Activated B cell treated with CpG ODN at 0.5 μM for 24 hours (primary cell): Measurements from ENCODE around the gene DNAAF6. TPM values are rescaled to one million over a fixed set of nuclear protein-coding genes. Genes with fewer than 3 reads are reported as not detected.

Experiments used
- ATAC-seq: fragments of 200-7000 bp; cut with Tn5 transposase; one replicate; pipeline ENCODE4 v1.10.0; 2021; ENCODE audit warnings: low read depth, mild to moderate bottlenecking, moderate library complexity
- CTCF ChIA-PET: fragments of 350-600 bp; sonication (Branson Sonifier 250); formaldehyde crosslinking; loops from one replicate; lab custom pipeline; 2021; ENCODE audit warnings: antibody characterized with exemption; lab: Charles Lee
- POLR2A ChIA-PET: fragments of 350-600 bp; sonication (Branson Sonifier 250); formaldehyde crosslinking; loops from one replicate; lab custom pipeline; 2021; ENCODE audit warnings: antibody characterized with exemption; lab: Charles Lee
- DNase-seq: peaks from one replicate; pipeline ENCODE4 v3.0.0; 2022
- H3K27ac Mint-ChIP-seq: one replicate; pipeline ENCODE4 v1.8.0; 2020; ENCODE audit warnings: mixed read lengths
- H3K27me3 Mint-ChIP-seq: one replicate; pipeline ENCODE4 v1.8.0; 2021; ENCODE audit warnings: mixed read lengths
- H3K36me3 Mint-ChIP-seq: one replicate; pipeline ENCODE4 v1.8.0; 2021; ENCODE audit warnings: low read depth, mixed read lengths
- H3K4me1 Mint-ChIP-seq: one replicate; pipeline ENCODE4 v1.8.0; 2021; ENCODE audit warnings: mixed read lengths
- H3K4me3 Mint-ChIP-seq: one replicate; pipeline ENCODE4 v1.8.0; 2020; ENCODE audit warnings: mild to moderate bottlenecking, mixed read lengths
- H3K9me3 Mint-ChIP-seq: one replicate; pipeline ENCODE4 v1.8.0; 2020; ENCODE audit warnings: mixed read lengths
- CTCF ChIP-seq: fragments of 200-600 bp; IDR thresholded peaks from one replicate; pipeline ENCODE4 v1.8.0; 2022; ENCODE audit warnings: antibody characterized with exemption, mild to moderate bottlenecking
- intact Hi-C: fragments of 100-400 bp; cut with micrococcal nuclease; formaldehyde crosslinking; loops from one replicate; pipeline ENCODE4 v1.15.1; 2024
- total RNA-seq: library from RNA; stranded (reverse); gene quantifications from 2 replicates; pipeline ENCODE4 v1.2.3, GENCODE V29; 2022

Gene DNAAF6
- total RNA-seq, 1 donor from 2014 or later: not detected

- peak overlapping the region; percentile 53 for H3K27ac Mint-ChIP-seq
Observed at GRCh38 chrX:107206697-107207065, 270 bp downstream of the DNAAF6 start.

GRCh38 chrX:107207089-107207488 lies 678 bp downstream of the DNAAF6 start:
- Mint-ChIP-seq H3K27ac (no peak overlapping the region), H3K36me3 (no peaks in the 10 kb centered on the region), H3K27me3 (no peaks in the 10 kb centered on the region), H3K4me1 (peaks cover 8% of the 10 kb centered on the region), H3K9me3 (no peaks in the 10 kb centered on the region), H3K4me3 (no peak overlapping the region)
- ChIA-PET POLR2A (no interaction called here), CTCF (no interaction called here)
- TF ChIP-seq CTCF: no peak
- DNase-seq: no peak
- intact Hi-C loops: loop anchor here (2.0 to 5.0 kb wide), 3 partner anchors 88 to 595 kb away; partner anchors contain the start of genes PRPS1, RADX and RBM41
- no peak for ATAC-seq

More at GRCh38 chrX:107206697-107207065, 270 bp downstream of the DNAAF6 start:
- Mint-ChIP-seq H3K36me3 (no peaks in the 10 kb centered on the region), H3K4me1 (peaks cover 8% of the 10 kb centered on the region), H3K9me3 (no peaks in the 10 kb centered on the region), H3K27me3 (no peaks in the 10 kb centered on the region), H3K4me3 (peak overlapping the region; percentile 90)
- no peak for TF ChIP-seq CTCF
- DNase-seq: no peak
- no peak for ATAC-seq
- intact Hi-C loops: loop anchor here (1.0 to 5.0 kb wide), 4 partner anchors 88 to 885 kb away; partner anchors contain the start of genes ATG4A, PRPS1, PSMD10 and RADX
- POLR2A ChIA-PET: interaction anchor here (0.6 kb wide), 1 partner anchor 13 kb away, joined by 3 read pairs; no protein-coding TSS in a partner anchor
- CTCF ChIA-PET: no interaction called here

GRCh38 chrX:107207943-107208342 lies 1.5 kb downstream of the DNAAF6 start:
- ChIA-PET POLR2A (no interaction called here), CTCF (no interaction called here)
- TF ChIP-seq CTCF: no peak
- Mint-ChIP-seq H3K9me3 (no peaks in the 10 kb centered on the region), H3K27me3 (no peaks in the 10 kb centered on the region), H3K27ac (no peak overlapping the region), H3K4me1 (peaks cover 8% of the 10 kb centered on the region), H3K36me3 (no peaks in the 10 kb centered on the region), H3K4me3 (no peak overlapping the region)
- intact Hi-C loops: loop anchor here (2.0 to 5.0 kb wide), 3 partner anchors 89 to 596 kb away; partner anchors contain the start of genes PRPS1, RADX and RBM41
- ATAC-seq (no peak), DNase-seq (no peak)

- TF ChIP-seq CTCF: no peak
- no peaks in the 10 kb centered on the region for H3K9me3 Mint-ChIP-seq
- ATAC-seq: no peak
- intact Hi-C loops: no loop called here
- H3K27ac Mint-ChIP-seq: no peak overlapping the region
- H3K4me1 Mint-ChIP-seq: no peaks in the 10 kb centered on the region
- H3K36me3 Mint-ChIP-seq: no peaks in the 10 kb centered on the region
- ChIA-PET CTCF (no interaction called here), POLR2A (no interaction called here)
- H3K4me3 Mint-ChIP-seq: no peak overlapping the region
- no peak for DNase-seq
- H3K27me3 Mint-ChIP-seq: no peaks in the 10 kb centered on the region
Observed at GRCh38 chrX:107213477-107213876, 7.1 kb downstream of the DNAAF6 start.

- peaks cover 3% of the 10 kb centered on the region for H3K4me1 Mint-ChIP-seq
- no peaks in the 10 kb centered on the region for H3K9me3 Mint-ChIP-seq
- POLR2A ChIA-PET: no interaction called here
Observed at GRCh38 chrX:107226757-107227156, 20.3 kb downstream of the DNAAF6 start.

More at GRCh38 chrX:107226757-107227156, 20.3 kb downstream of the DNAAF6 start:
- DNase-seq (no peak), ATAC-seq (no peak)
- Mint-ChIP-seq H3K4me3 (no peak overlapping the region), H3K27ac (no peak overlapping the region), H3K27me3 (no peaks in the 10 kb centered on the region), H3K36me3 (no peaks in the 10 kb centered on the region)
- no peak for TF ChIP-seq CTCF
- intact Hi-C loops: no loop called here
- CTCF ChIA-PET: no interaction called here
